Liver (tissue), 3 donors: Measurements from ENCODE around the gene SP9.

Experiments
- CTCF ChIP-seq: fragments of 150-350 bp; IDR thresholded peaks from 2 replicates; pipeline ENCODE4 v1.5.1; 2017; ENCODE audit warnings: improper control_type of control experiment, low read depth, low read length; ENCODE audit not compliant: missing input control
- MAX ChIP-seq: IDR thresholded peaks from 2 replicates; pipeline ENCODE4 v1.6.1; 2016; ENCODE audit warnings: antibody characterized with exemption
- RXRA ChIP-seq, 2 donors: IDR thresholded peaks; 2 replicates each; pipeline ENCODE4 v1.6.1; 2017 to 2018; ENCODE audit warnings: antibody characterized with exemption in 2 of 2, mild to moderate bottlenecking in 1 of 2
- YY1 ChIP-seq: IDR thresholded peaks from 2 replicates; pipeline ENCODE4 v1.6.1; 2016; ENCODE audit warnings: antibody characterized with exemption, mild to moderate bottlenecking
- donor health status: healthy.
- donor health status: healthy.

GRCh38 chr2:174339561-174340399 is 5.0 kb downstream of the SP9 start:
- no peak for TF ChIP-seq CTCF
- no peak for TF ChIP-seq MAX
- TF ChIP-seq RXRA (IDR thresholded peaks at IDR 0.05) = no peak
- no peak for TF ChIP-seq YY1
